Measurements from ENCODE around the gene GRM7. TPM values are rescaled to one million over a fixed set of nuclear protein-coding genes. Genes with fewer than 3 reads are reported as not detected.

The GRM7 gene
- total RNA-seq, 4 donors from 2014 or later = not detected

GRCh38 chr3:6854184-6854583, 6.7 kb upstream of the GRM7 start:
- no peaks in the 10 kb centered on the region for H3K27me3 ChIP-seq
- ATAC-seq = no peak
- in situ Hi-C loops (cut with MboI; ENCODE audit: low sequenced_read_pairs in 4 of 4) (no loop called here), intact Hi-C loops (cut with DNase I; ENCODE audit: low total_unique reads) (no loop called here)
- no peak overlapping the region for H3K27ac ChIP-seq
- DNase-seq = no peak
- H3K4me3 ChIP-seq = no peak overlapping the region
- H3K4me1 ChIP-seq = no peaks in the 10 kb centered on the region
- no peaks in the 10 kb centered on the region for H3K36me3 ChIP-seq
- TF ChIP-seq POLR2A (IDR thresholded peaks at IDR 0.05) = no peak
- no peak for TF ChIP-seq CTCF (IDR thresholded peaks at IDR 0.05 in 4 of 5, conservative IDR thresholded peaks at IDR 0.05 in 1 of 5)
- no peaks in the 10 kb centered on the region for H3K9me3 ChIP-seq

GRCh38 chr3:6857510-6857909, 3.4 kb upstream of the GRM7 start:
- Histone ChIP-seq H3K27me3 (peaks cover under 1 to 14% (median 2%) of the 10 kb centered on the region in 3 donors), H3K4me1 (no peaks in the 10 kb centered on the region), H3K36me3 (no peaks in the 10 kb centered on the region), H3K4me3 (no peak overlapping the region), H3K27ac (no peak overlapping the region), H3K9me3 (no peaks in the 10 kb centered on the region)
- DNase-seq (no peak), ATAC-seq (no peak)
- no peak for TF ChIP-seq CTCF (IDR thresholded peaks at IDR 0.05 in 4 of 5, conservative IDR thresholded peaks at IDR 0.05 in 1 of 5)
- no peak for TF ChIP-seq POLR2A (IDR thresholded peaks at IDR 0.05)
- in situ Hi-C loops (cut with MboI; ENCODE audit: low sequenced_read_pairs in 4 of 4) = no loop called here
- intact Hi-C loops (cut with DNase I; ENCODE audit: low total_unique reads) = no loop called here

- Histone ChIP-seq H3K4me1 (no peaks in the 10 kb centered on the region), H3K27me3 (peaks cover 9 to 22% (median 14%) of the 10 kb centered on the region in 3 donors), H3K9me3 (no peaks in the 10 kb centered on the region), H3K4me3 (no peak overlapping the region), H3K36me3 (no peaks in the 10 kb centered on the region), H3K27ac (no peak overlapping the region)
- DNase-seq (no peak), ATAC-seq (no peak)
- intact Hi-C loops (cut with DNase I; ENCODE audit: low total_unique reads) (no loop called here), in situ Hi-C loops (cut with MboI; ENCODE audit: low sequenced_read_pairs in 4 of 4) (no loop called here)
- TF ChIP-seq CTCF (IDR thresholded peaks at IDR 0.05 in 4 of 5, conservative IDR thresholded peaks at IDR 0.05 in 1 of 5) = no peak
- no peak for TF ChIP-seq POLR2A (IDR thresholded peaks at IDR 0.05)
These were observed 564 bp upstream of the GRM7 start for GRCh38 chr3:6860149-6860953.

GRCh38 chr3:6861625-6862000, 698 bp downstream of the GRM7 start:
- DNase-seq (no peak), ATAC-seq (no peak)
- no peaks in the 10 kb centered on the region for H3K4me1 ChIP-seq
- no peak overlapping the region for H3K4me3 ChIP-seq
- peaks cover 9 to 22% (median 14%) of the 10 kb centered on the region in 3 donors for H3K27me3 ChIP-seq
- intact Hi-C loops (cut with DNase I; ENCODE audit: low total_unique reads) (no loop called here), in situ Hi-C loops (cut with MboI; ENCODE audit: low sequenced_read_pairs in 4 of 4) (no loop called here)
- no peaks in the 10 kb centered on the region for H3K36me3 ChIP-seq
- no peaks in the 10 kb centered on the region for H3K9me3 ChIP-seq
- TF ChIP-seq CTCF (IDR thresholded peaks at IDR 0.05 in 4 of 5, conservative IDR thresholded peaks at IDR 0.05 in 1 of 5) (no peak), POLR2A (IDR thresholded peaks at IDR 0.05) (no peak)
- H3K27ac ChIP-seq = no peak overlapping the region

Data from gastrocnemius medialis (tissue), 4 donors.